ENCODE data around the gene PCDHGA1. TPM values are rescaled to one million over a fixed set of nuclear protein-coding genes. Genes with fewer than 3 reads are reported as not detected.

The PCDHGA1 gene
- polyA plus RNA-seq, 2 donors = 0.13 to 0.22 TPM

Other genes starting within 250 kb of the PCDHGA1 start
- gene PCDHB2, start 235.9 kb upstream of the PCDHGA1 start, polyA plus RNA-seq = under 1 TPM; 0.31 to 0.33 TPM
- under 1 TPM; 0.10 to 0.14 TPM for gene PCDHB3, start 230.0 kb upstream of the PCDHGA1 start, polyA plus RNA-seq
- gene PCDHB4, start 208.7 kb upstream of the PCDHGA1 start, polyA plus RNA-seq = under 1 TPM; 0.20 to 0.36 TPM
- gene PCDHB5, start 195.3 kb upstream of the PCDHGA1 start, polyA plus RNA-seq = under 1 TPM; 0.14 to 0.26 TPM
- gene PCDHB6, start 180.5 kb upstream of the PCDHGA1 start, polyA plus RNA-seq = under 1 TPM; 0.06 to 0.09 TPM
- gene PCDHB7, start 157.9 kb upstream of the PCDHGA1 start, polyA plus RNA-seq = under 1 TPM; 0.02 to 0.14 TPM
- under 1 TPM; 0.04 TPM for gene PCDHB8, start 152.7 kb upstream of the PCDHGA1 start, polyA plus RNA-seq
- gene PCDHB16, start 148.1 kb upstream of the PCDHGA1 start, polyA plus RNA-seq = under 1 TPM; 0.08 to 0.16 TPM
- under 1 TPM; 0.16 to 0.18 TPM for gene PCDHB9, start 143.4 kb upstream of the PCDHGA1 start, polyA plus RNA-seq
- under 1 TPM; 0.10 to 0.44 TPM for gene PCDHB10, start 138.2 kb upstream of the PCDHGA1 start, polyA plus RNA-seq
- gene PCDHB11, start 130.9 kb upstream of the PCDHGA1 start, polyA plus RNA-seq = under 1 TPM; 0.16 to 0.47 TPM
- gene PCDHB12, start 121.8 kb upstream of the PCDHGA1 start, polyA plus RNA-seq = under 1 TPM; 0.08 to 0.15 TPM
- under 1 TPM; 0.29 to 0.33 TPM for gene PCDHB13, start 116.6 kb upstream of the PCDHGA1 start, polyA plus RNA-seq
- gene PCDHB14, start 107.2 kb upstream of the PCDHGA1 start, polyA plus RNA-seq = under 1 TPM; 0.67 to 0.88 TPM
- under 1 TPM; 0.37 to 0.80 TPM for gene PCDHB15, start 85.1 kb upstream of the PCDHGA1 start, polyA plus RNA-seq
- gene SLC25A2, start 26.5 kb upstream of the PCDHGA1 start, polyA plus RNA-seq = under 1 TPM; 0.05 to 0.29 TPM
- 10 to 100 TPM; 22.5 to 35.3 TPM for gene TAF7, start 9.7 kb upstream of the PCDHGA1 start, polyA plus RNA-seq
- under 1 TPM; 0.14 to 0.27 TPM for gene PCDHGA2, start 8.2 kb downstream of the PCDHGA1 start, polyA plus RNA-seq
- gene PCDHGA3, start 13.3 kb downstream of the PCDHGA1 start, polyA plus RNA-seq = under 1 TPM; 0.08 to 0.12 TPM
- gene PCDHGB1, start 19.6 kb downstream of the PCDHGA1 start, polyA plus RNA-seq = under 1 TPM; 0.19 to 0.39 TPM
- under 1 TPM; 0.11 to 0.12 TPM for gene PCDHGA4, start 24.5 kb downstream of the PCDHGA1 start, polyA plus RNA-seq
- gene PCDHGB2, start 29.5 kb downstream of the PCDHGA1 start, polyA plus RNA-seq = under 1 TPM; 0.20 to 0.39 TPM
- gene PCDHGA5, start 33.6 kb downstream of the PCDHGA1 start, polyA plus RNA-seq = under 1 TPM; 0.14 to 0.28 TPM
- gene PCDHGB3, start 39.7 kb downstream of the PCDHGA1 start, polyA plus RNA-seq = under 1 TPM; 0.13 to 0.37 TPM
- under 1 TPM; 0.36 to 0.63 TPM for gene PCDHGA6, start 43.4 kb downstream of the PCDHGA1 start, polyA plus RNA-seq
- under 1 TPM; 0.24 to 0.53 TPM for gene PCDHGA7, start 52.2 kb downstream of the PCDHGA1 start, polyA plus RNA-seq
- gene PCDHGB4, start 57.2 kb downstream of the PCDHGA1 start, polyA plus RNA-seq = under 1 TPM; 0.36 to 0.37 TPM
- gene PCDHGA8, start 62.1 kb downstream of the PCDHGA1 start, polyA plus RNA-seq = under 1 TPM; 0.06 to 0.29 TPM
- 1 to 10 TPM; 1.0 to 1.7 TPM for gene PCDHGB5, start 67.4 kb downstream of the PCDHGA1 start, polyA plus RNA-seq
- gene PCDHGA9, start 72.3 kb downstream of the PCDHGA1 start, polyA plus RNA-seq = under 1 TPM; 0.54 to 0.83 TPM
- under 1 TPM; 0.60 to 0.92 TPM for gene PCDHGB6, start 77.5 kb downstream of the PCDHGA1 start, polyA plus RNA-seq
- gene PCDHGA10, start 82.5 kb downstream of the PCDHGA1 start, polyA plus RNA-seq = 1 to 10 TPM; 1.1 to 1.2 TPM
- gene PCDHGB7, start 87.2 kb downstream of the PCDHGA1 start, polyA plus RNA-seq = 1 to 10 TPM; 1.2 to 1.4 TPM
- under 1 TPM; 0.44 to 0.75 TPM for gene PCDHGA11, start 90.5 kb downstream of the PCDHGA1 start, polyA plus RNA-seq
- gene PCDHGA12, start 100.0 kb downstream of the PCDHGA1 start, polyA plus RNA-seq = under 1 TPM; 0.34 to 0.65 TPM
- gene PCDHGC3, start 145.5 kb downstream of the PCDHGA1 start, polyA plus RNA-seq = 10 to 100 TPM; 25.8 to 32.1 TPM
- under 1 TPM; 0.05 to 0.45 TPM for gene PCDHGC4, start 154.5 kb downstream of the PCDHGA1 start, polyA plus RNA-seq
- under 1 TPM; 0.05 to 0.43 TPM for gene PCDHGC5, start 158.6 kb downstream of the PCDHGA1 start, polyA plus RNA-seq

Measured in esophagus (tissue), 2 donors.